ENCODE results near the gene EYS. TPM values are rescaled to one million over a fixed set of nuclear protein-coding genes. Genes with fewer than 3 reads are reported as not detected.

EYS gene
- total RNA-seq, 1 donor from 2014 or later = not detected

GRCh38 chr6:64445038-64445437 is 1262.0 kb downstream of the EYS start:
- no peak overlapping the region for H3K4me3 Mint-ChIP-seq (ENCODE audit: unreplicated experiment)

GRCh38 chr6:64439274-64439673 is 1267.8 kb downstream of the EYS start:
- Mint-ChIP-seq H3K27ac (ENCODE audit: unreplicated experiment) (no peak overlapping the region), H3K4me3 (ENCODE audit: unreplicated experiment) (no peak overlapping the region), H3K27me3 (ENCODE audit: unreplicated experiment) (no peaks in the 10 kb centered on the region), H3K36me3 (ENCODE audit: low read depth, unreplicated experiment) (no peaks in the 10 kb centered on the region), H3K4me1 (ENCODE audit: unreplicated experiment) (no peaks in the 10 kb centered on the region), H3K9me3 (ENCODE audit: unreplicated experiment) (peaks cover 14% of the 10 kb centered on the region)
- no peak for TF ChIP-seq CTCF (IDR thresholded peaks at IDR 0.05; ENCODE audit: unreplicated experiment)
- no peak for DNase-seq (ENCODE audit: low spot score)

More at GRCh38 chr6:64445038-64445437, 1262.0 kb downstream of the EYS start:
- Mint-ChIP-seq H3K27me3 (ENCODE audit: unreplicated experiment) (no peaks in the 10 kb centered on the region), H3K9me3 (ENCODE audit: unreplicated experiment) (peaks cover 14% of the 10 kb centered on the region), H3K36me3 (ENCODE audit: low read depth, unreplicated experiment) (peaks cover 3% of the 10 kb centered on the region), H3K27ac (ENCODE audit: unreplicated experiment) (no peak overlapping the region), H3K4me1 (ENCODE audit: unreplicated experiment) (no peaks in the 10 kb centered on the region)
- DNase-seq (ENCODE audit: low spot score) = no peak
- no peak for TF ChIP-seq CTCF (IDR thresholded peaks at IDR 0.05; ENCODE audit: unreplicated experiment)

- Mint-ChIP-seq H3K36me3 (ENCODE audit: low read depth, unreplicated experiment) (no peaks in the 10 kb centered on the region), H3K27ac (ENCODE audit: unreplicated experiment) (no peak overlapping the region), H3K4me3 (ENCODE audit: unreplicated experiment) (no peak overlapping the region), H3K4me1 (ENCODE audit: unreplicated experiment) (no peaks in the 10 kb centered on the region), H3K9me3 (ENCODE audit: unreplicated experiment) (peaks cover 14% of the 10 kb centered on the region), H3K27me3 (ENCODE audit: unreplicated experiment) (no peaks in the 10 kb centered on the region)
- no peak for TF ChIP-seq CTCF (IDR thresholded peaks at IDR 0.05; ENCODE audit: unreplicated experiment)
- DNase-seq (ENCODE audit: low spot score) = no peak
Observed at GRCh38 chr6:64437996-64438395, 1269.0 kb downstream of the EYS start.

GRCh38 chr6:64429926-64430325 is 1277.1 kb downstream of the EYS start:
- Mint-ChIP-seq H3K36me3 (ENCODE audit: low read depth, unreplicated experiment) (no peaks in the 10 kb centered on the region), H3K27ac (ENCODE audit: unreplicated experiment) (no peak overlapping the region), H3K9me3 (ENCODE audit: unreplicated experiment) (no peaks in the 10 kb centered on the region), H3K4me3 (ENCODE audit: unreplicated experiment) (no peak overlapping the region), H3K27me3 (ENCODE audit: unreplicated experiment) (no peaks in the 10 kb centered on the region), H3K4me1 (ENCODE audit: unreplicated experiment) (no peaks in the 10 kb centered on the region)
- TF ChIP-seq CTCF (IDR thresholded peaks at IDR 0.05; ENCODE audit: unreplicated experiment) = no peak
- DNase-seq (ENCODE audit: low spot score) = no peak

- no peak overlapping the region for H3K4me3 Mint-ChIP-seq (ENCODE audit: unreplicated experiment)
- no peaks in the 10 kb centered on the region for H3K27me3 Mint-ChIP-seq (ENCODE audit: unreplicated experiment)
- no peak for TF ChIP-seq CTCF (IDR thresholded peaks at IDR 0.05; ENCODE audit: unreplicated experiment)
- no peaks in the 10 kb centered on the region for H3K4me1 Mint-ChIP-seq (ENCODE audit: unreplicated experiment)
- no peak overlapping the region for H3K27ac Mint-ChIP-seq (ENCODE audit: unreplicated experiment)
- no peaks in the 10 kb centered on the region for H3K36me3 Mint-ChIP-seq (ENCODE audit: low read depth, unreplicated experiment)
- DNase-seq (ENCODE audit: low spot score) = no peak
- H3K9me3 Mint-ChIP-seq (ENCODE audit: unreplicated experiment) = no peaks in the 10 kb centered on the region
Observed at GRCh38 chr6:64428186-64428585, 1278.8 kb downstream of the EYS start.

All from endothelial cell (in vitro differentiated cells).